Measurements from ENCODE around the gene TGM2. TPM values are rescaled to one million over a fixed set of nuclear protein-coding genes. Genes with fewer than 3 reads are reported as not detected.

The TGM2 gene
- total and polyA plus RNA-seq, 7 donors: 6.5 to 104 (median 20.7) TPM

- DNase-seq: peak; percentile 15
- no peaks in the 10 kb centered on the region for H3K36me3 ChIP-seq
- H3K4me3 ChIP-seq: no peak overlapping the region
- H3K9me3 ChIP-seq: no peaks in the 10 kb centered on the region
- H3K27ac ChIP-seq: no peak overlapping the region
- TF ChIP-seq EP300 (IDR thresholded peaks at IDR 0.05) (no peak), POLR2A (IDR thresholded peaks at IDR 0.05) (no peak), CTCF (IDR thresholded peaks at IDR 0.05) (no peak), POLR2AphosphoS5 (IDR thresholded peaks at IDR 0.05) (no peak)
- no peaks in the 10 kb centered on the region for H3K27me3 ChIP-seq
- 82 to 87% methylated on average over 8 of the region's 8 CpGs for WGBS, 2 donors
- intact Hi-C loops (cut with DNase I): no loop called here
- H3K4me1 ChIP-seq: no peaks in the 10 kb centered on the region
These were observed 37.9 kb upstream of the TGM2 start for GRCh38 chr20:38202982-38203293.

GRCh38 chr20:38202153-38202981 lies 37.3 kb upstream of the TGM2 start:
- Histone ChIP-seq H3K27me3 (no peaks in the 10 kb centered on the region), H3K36me3 (no peaks in the 10 kb centered on the region), H3K9me3 (no peaks in the 10 kb centered on the region), H3K4me3 (no peak overlapping the region), H3K27ac (no peak overlapping the region), H3K4me1 (no peaks in the 10 kb centered on the region)
- DNase-seq: peak; percentile 28
- TF ChIP-seq CTCF (IDR thresholded peaks at IDR 0.05): no peak
- no peak for TF ChIP-seq POLR2A (IDR thresholded peaks at IDR 0.05)
- no peak for TF ChIP-seq EP300 (IDR thresholded peaks at IDR 0.05)
- TF ChIP-seq POLR2AphosphoS5 (IDR thresholded peaks at IDR 0.05): no peak
- intact Hi-C loops (cut with DNase I): no loop called here
- 74 to 89% methylated on average over 12 of the region's 12 CpGs for WGBS, 2 donors

- H3K4me1 ChIP-seq: no peaks in the 10 kb centered on the region
- H3K36me3 ChIP-seq: no peaks in the 10 kb centered on the region
- peak; percentile 57 for DNase-seq
- intact Hi-C loops (cut with DNase I): no loop called here
- H3K4me3 ChIP-seq: no peak overlapping the region
- H3K27ac ChIP-seq: no peak overlapping the region
- no peaks in the 10 kb centered on the region for H3K27me3 ChIP-seq
- TF ChIP-seq POLR2AphosphoS5 (IDR thresholded peaks at IDR 0.05): no peak
- no peak for TF ChIP-seq CTCF (IDR thresholded peaks at IDR 0.05)
- TF ChIP-seq POLR2A (IDR thresholded peaks at IDR 0.05): no peak
- WGBS, 2 donors: 74 to 83% methylated on average over 6 of the region's 6 CpGs
- no peaks in the 10 kb centered on the region for H3K9me3 ChIP-seq
These were observed 36.3 kb upstream of the TGM2 start for GRCh38 chr20:38201356-38201755.

GRCh38 chr20:38200646-38201045 lies 35.6 kb upstream of the TGM2 start:
- intact Hi-C loops (cut with DNase I): no loop called here
- Histone ChIP-seq H3K9me3 (no peaks in the 10 kb centered on the region), H3K36me3 (no peaks in the 10 kb centered on the region), H3K4me1 (no peaks in the 10 kb centered on the region), H3K27me3 (no peaks in the 10 kb centered on the region), H3K4me3 (no peak overlapping the region), H3K27ac (no peak overlapping the region)
- 54 to 75% methylated on average over 3 of the region's 3 CpGs for WGBS, 2 donors
- no peak for TF ChIP-seq CTCF (IDR thresholded peaks at IDR 0.05)
- no peak for TF ChIP-seq EP300 (IDR thresholded peaks at IDR 0.05)
- peak; percentile 48 for DNase-seq
